B cell (primary cell): ENCODE measurements around the gene PCK2. TPM values are rescaled to one million over a fixed set of nuclear protein-coding genes. Genes with fewer than 3 reads are reported as not detected.

Experiments used
- ATAC-seq: fragments of 200-7000 bp; cut with Tn5 transposase; one replicate; pipeline ENCODE4 v1.10.0; 2021; ENCODE audit warnings: low read depth, mild to moderate bottlenecking, moderate number of reproducible peaks, moderate library complexity
- CTCF ChIA-PET: fragments of 350-600 bp; sonication (Branson Sonifier 250); formaldehyde crosslinking; loops from one replicate; lab custom pipeline; 2021; ENCODE audit warnings: antibody characterized with exemption, inconsistent platforms; lab: Charles Lee
- POLR2A ChIA-PET: fragments of 350-600 bp; sonication (Branson Sonifier 250); formaldehyde crosslinking; loops from one replicate; lab custom pipeline; 2021; ENCODE audit warnings: antibody characterized with exemption; lab: Charles Lee
- DNase-seq: peaks from one replicate; pipeline ENCODE4 v3.0.0; 2013
- H2AFZ ChIP-seq: 2 replicates; pipeline ENCODE4 v1.6.1; 2012; ENCODE audit warnings: mild to moderate bottlenecking, low read depth, low read length; ENCODE audit not compliant: insufficient read depth, poor library complexity, severe bottlenecking
- H3K27ac ChIP-seq, 2 donors: 1 replicate in 1 of 2; 2 replicates in 1 of 2; pipeline ENCODE4 v1.5.1; 2012 to 2013; ENCODE audit warnings: low read length in 2 of 2, mild to moderate bottlenecking in 2 of 2, moderate library complexity in 1 of 2
- H3K27me3 ChIP-seq, 4 experiments: fragments of 200-600 bp in 1 of 4; sonication (generic) in 1 of 4; replicated peaks in 1 of 4; 1 replicate in 2 of 4; 2 replicates in 2 of 4; pipeline versions ENCODE4 v1.6.1 to v1.7.0; 2013 to 2016; ENCODE audit warnings: low read length in 3 of 4, mild to moderate bottlenecking in 2 of 4, mixed read lengths in 1 of 4, moderate library complexity in 1 of 4; ENCODE audit not compliant: insufficient read depth in 4 of 4, control insufficient read depth in 3 of 4; ENCODE audit errors: control extremely low read depth in 1 of 4
- H3K36me3 ChIP-seq, 2 experiments: replicated peaks in 1 of 2; 1 replicate in 1 of 2; 2 replicates in 1 of 2; pipeline versions ENCODE4 v1.6.1 to v1.7.1; 2013; ENCODE audit warnings: low read length in 1 of 2; ENCODE audit not compliant: insufficient read depth in 2 of 2, control insufficient read depth in 1 of 2; ENCODE audit errors: control extremely low read depth in 1 of 2, extremely low read depth in 1 of 2
- H3K4me1 ChIP-seq, 2 donors: fragments of 200-600 bp in 1 of 2; sonication (generic) in 1 of 2; 1 replicate in 1 of 2; 2 replicates in 1 of 2; pipeline versions ENCODE4 v1.5.1 to v1.6.1; 2013 to 2017; ENCODE audit warnings: low read length in 2 of 2; ENCODE audit not compliant: control insufficient read depth in 2 of 2, insufficient read depth in 2 of 2
- H3K4me2 ChIP-seq: replicated peaks from 2 replicates; pipeline ENCODE3; 2012; ENCODE audit warnings: mild to moderate bottlenecking, low read depth, low read length; ENCODE audit not compliant: poor library complexity, severe bottlenecking
- H3K4me3 ChIP-seq, 5 experiments: fragments of 200-600 bp in 1 of 5; sonication (generic) in 1 of 5; 1 replicate in 3 of 5; 2 replicates in 2 of 5; pipeline versions ENCODE4 v1.5.1 to v1.7.0; 2011 to 2016; ENCODE audit warnings: low read length in 4 of 5, mild to moderate bottlenecking in 4 of 5, low read depth in 2 of 5, control low read depth in 1 of 5, moderate library complexity in 1 of 5; ENCODE audit not compliant: insufficient read depth in 1 of 5; ENCODE audit errors: control extremely low read depth in 1 of 5, extremely low read depth in 1 of 5
- H3K79me2 ChIP-seq: fragments of 200-600 bp; sonication (generic); one replicate; pipeline ENCODE4 v1.6.0; 2016; ENCODE audit warnings: low read length; ENCODE audit not compliant: control insufficient read depth, insufficient read depth
- H3K9ac ChIP-seq: fragments of 200-600 bp; sonication (generic); 2 replicates; pipeline ENCODE4 v1.6.1; 2017; ENCODE audit warnings: mild to moderate bottlenecking, low read length, moderate library complexity
- H3K9me3 ChIP-seq, 3 donors: one replicate each; pipeline versions ENCODE4 v1.6.1 to v1.7.1; 2013; ENCODE audit warnings: low read length in 2 of 3; ENCODE audit not compliant: control insufficient read depth in 2 of 3, insufficient read depth in 1 of 3; ENCODE audit errors: control extremely low read depth in 1 of 3
- H4K20me1 ChIP-seq: 2 replicates; pipeline ENCODE4 v1.6.0; 2012; ENCODE audit warnings: mild to moderate bottlenecking, low read length; ENCODE audit not compliant: insufficient read depth, control insufficient read depth, poor library complexity, severe bottlenecking
- H3K27ac Mint-ChIP-seq: one replicate; pipeline ENCODE4 v1.8.0; 2021; ENCODE audit warnings: mixed read lengths
- H3K27me3 Mint-ChIP-seq: one replicate; pipeline ENCODE4 v1.8.0; 2021; ENCODE audit warnings: mixed read lengths
- H3K4me1 Mint-ChIP-seq: one replicate; pipeline ENCODE4 v1.8.0; 2021; ENCODE audit warnings: mixed read lengths
- H3K4me3 Mint-ChIP-seq: one replicate; pipeline ENCODE4 v1.8.0; 2021; ENCODE audit warnings: mixed read lengths
- H3K9me3 Mint-ChIP-seq: one replicate; pipeline ENCODE4 v1.8.0; 2022; ENCODE audit warnings: mixed read lengths; ENCODE audit not compliant: insufficient read depth
- EZH2 ChIP-seq: IDR thresholded peaks from 2 replicates; pipeline ENCODE4 v1.6.1; 2012; ENCODE audit warnings: borderline replicate concordance, low read depth, mild to moderate bottlenecking, moderate library complexity, low read length; ENCODE audit not compliant: insufficient read depth, poor library complexity, severe bottlenecking
- WGBS: methylation state at CpG from one replicate; pipeline ENCODE4 v1.1.5; 2013; ENCODE audit warnings: missing lambda C conversion rate; ENCODE audit not compliant: insufficient coverage; 5-methylcytosine and 5-hydroxymethylcytosine counted together
- intact Hi-C: fragments of 100-400 bp; cut with micrococcal nuclease; formaldehyde crosslinking; loops from one replicate; pipeline ENCODE4 v1.10.0; 2022
- polyA plus RNA-seq: library from polyadenylated mRNA; depleted of rRNA; stranded (reverse); fragments of >200 nt; gene quantifications from 2 replicates; pipeline ENCODE4 v1.2.3, GENCODE V29; 2012
- total RNA-seq, 2 donors: library from RNA; stranded (reverse); fragments of 120-200 nt in 1 of 2; gene quantifications; 1 replicate in 1 of 2; 2 replicates in 1 of 2; pipeline versions ENCODE4 v1.2.3 to v1.2.4, GENCODE V29; 2013 to 2022
- TF ChIP-seq, protein P1 (sequence below): fragments of 200-600 bp; IDR thresholded peaks from one replicate; pipeline ENCODE4 v1.8.0; 2022; ENCODE audit warnings: antibody characterized with exemption, mild to moderate bottlenecking

Gene PCK2
- total and polyA plus RNA-seq, 2 donors (not counting 1 experiment from before 2014, with no cell fraction given): 40.4 to 58.4 TPM

DNA sequence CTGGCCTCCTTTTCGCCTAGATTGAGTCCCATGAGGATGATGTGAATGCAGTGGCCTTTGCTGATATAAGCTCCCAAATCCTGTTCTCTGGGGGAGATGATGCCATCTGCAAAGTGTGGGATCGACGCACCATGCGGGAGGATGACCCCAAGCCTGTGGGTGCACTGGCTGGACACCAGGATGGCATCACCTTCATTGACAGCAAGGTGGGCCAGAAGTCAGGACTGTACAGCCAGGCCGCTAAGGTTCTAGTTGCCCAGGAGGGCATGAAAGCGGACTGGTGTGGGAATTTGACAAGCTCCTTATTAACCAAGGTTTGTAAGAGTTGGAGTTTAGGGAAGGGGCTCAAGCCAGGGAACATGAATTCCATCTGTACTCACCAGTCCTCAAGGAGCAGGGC, 25.6 kb downstream of the PCK2 start:
- H3K9ac ChIP-seq: no peak overlapping the region

DNA sequence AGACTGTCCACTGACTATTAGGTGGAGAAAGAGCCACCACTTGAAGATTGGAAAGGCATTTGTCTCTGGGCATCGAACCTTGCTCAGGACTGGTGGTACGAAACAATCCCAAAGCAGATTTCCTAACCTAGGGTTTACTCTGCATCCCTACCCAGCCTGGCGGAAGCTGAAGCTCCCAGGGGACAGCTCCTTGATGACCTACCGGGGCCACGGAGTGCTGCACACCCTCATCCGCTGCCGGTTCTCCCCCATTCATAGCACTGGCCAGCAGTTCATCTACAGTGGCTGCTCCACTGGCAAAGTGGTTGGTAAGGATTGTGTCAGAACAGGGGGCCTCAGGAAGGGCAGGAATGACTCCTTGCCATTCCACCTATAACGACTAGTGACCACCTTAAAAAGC, 27.1 kb downstream of the PCK2 start:
- H3K4me1 Mint-ChIP-seq: peaks cover 34% of the 10 kb centered on the region
- Histone ChIP-seq H3K27me3 (no peaks in the 10 kb centered on the region), H4K20me1 (peaks cover 3% of the 10 kb centered on the region), H3K9me3 (no peaks in the 10 kb centered on the region), H3K9ac (no peak overlapping the region), H3K79me2 (peaks cover 16% of the 10 kb centered on the region), H3K4me1 (peaks cover 28 to 33% of the 10 kb centered on the region in 2 donors), H3K4me2 (no peak overlapping the region), H2AFZ (no peak overlapping the region), H3K4me3 (no peak overlapping the region), H3K36me3 (peaks cover 8 to 59% of the 10 kb centered on the region in 2 experiments), H3K27ac (no peak overlapping the region)
- no peak for ATAC-seq
- no peaks in the 10 kb centered on the region for H3K9me3 Mint-ChIP-seq
- DNase-seq: no peak
- POLR2A ChIA-PET: interaction anchor here (0.7 to 1.1 kb wide), 2 partner anchors 17 to 25 kb away, joined by 4 to 11 read pairs; partner anchors contain the start of gene PSME2
- H3K27me3 Mint-ChIP-seq: no peaks in the 10 kb centered on the region
- CTCF ChIA-PET: no interaction called here
- no peak overlapping the region for H3K4me3 Mint-ChIP-seq
- no peak for TF ChIP-seq EZH2
- TF ChIP-seq, protein P1, sequence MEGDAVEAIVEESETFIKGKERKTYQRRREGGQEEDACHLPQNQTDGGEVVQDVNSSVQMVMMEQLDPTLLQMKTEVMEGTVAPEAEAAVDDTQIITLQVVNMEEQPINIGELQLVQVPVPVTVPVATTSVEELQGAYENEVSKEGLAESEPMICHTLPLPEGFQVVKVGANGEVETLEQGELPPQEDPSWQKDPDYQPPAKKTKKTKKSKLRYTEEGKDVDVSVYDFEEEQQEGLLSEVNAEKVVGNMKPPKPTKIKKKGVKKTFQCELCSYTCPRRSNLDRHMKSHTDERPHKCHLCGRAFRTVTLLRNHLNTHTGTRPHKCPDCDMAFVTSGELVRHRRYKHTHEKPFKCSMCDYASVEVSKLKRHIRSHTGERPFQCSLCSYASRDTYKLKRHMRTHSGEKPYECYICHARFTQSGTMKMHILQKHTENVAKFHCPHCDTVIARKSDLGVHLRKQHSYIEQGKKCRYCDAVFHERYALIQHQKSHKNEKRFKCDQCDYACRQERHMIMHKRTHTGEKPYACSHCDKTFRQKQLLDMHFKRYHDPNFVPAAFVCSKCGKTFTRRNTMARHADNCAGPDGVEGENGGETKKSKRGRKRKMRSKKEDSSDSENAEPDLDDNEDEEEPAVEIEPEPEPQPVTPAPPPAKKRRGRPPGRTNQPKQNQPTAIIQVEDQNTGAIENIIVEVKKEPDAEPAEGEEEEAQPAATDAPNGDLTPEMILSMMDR: no peak
- intact Hi-C loops: no loop called here
- 100% methylated on average over 2 of the region's 8 CpGs for WGBS
- no peak overlapping the region for H3K27ac Mint-ChIP-seq

More for the DNA sequence above, 25.6 kb downstream of the PCK2 start:
- intact Hi-C loops: loop anchor here (10.0 kb wide), 1 partner anchor 565 kb away; the partner anchor contains the start of genes THTPA and ZFHX2
- ChIA-PET POLR2A (no interaction called here), CTCF (interaction anchor here (1.4 to 3.4 kb wide), 3 partner anchors 11 to 145 kb away, joined by 3 to 22 read pairs (median 6); partner anchors contain the start of gene IRF9)
- DNase-seq (no peak), ATAC-seq (no peak)
- H3K36me3 ChIP-seq: peaks cover 8 to 59% of the 10 kb centered on the region in 2 experiments
- no peaks in the 10 kb centered on the region for H3K9me3 ChIP-seq
- H3K4me1 ChIP-seq: peaks cover 36 to 41% of the 10 kb centered on the region in 2 donors
- Mint-ChIP-seq H3K9me3 (no peaks in the 10 kb centered on the region), H3K27me3 (no peaks in the 10 kb centered on the region), H3K4me3 (no peak overlapping the region), H3K4me1 (peaks cover 45% of the 10 kb centered on the region), H3K27ac (no peak overlapping the region)
- peaks cover 26% of the 10 kb centered on the region for H3K79me2 ChIP-seq
- peaks cover 13% of the 10 kb centered on the region for H4K20me1 ChIP-seq
- TF ChIP-seq, protein P1: no peak
- TF ChIP-seq EZH2: no peak
- no peak overlapping the region for H2AFZ ChIP-seq
- H3K27ac ChIP-seq: no peak overlapping the region
- H3K4me3 ChIP-seq: no peak overlapping the region
- no peak overlapping the region for H3K4me2 ChIP-seq
- no peaks in the 10 kb centered on the region for H3K27me3 ChIP-seq
- 100% methylated on average over 4 of the region's 6 CpGs for WGBS
